Jurkat, Clone E6-1 (cell line): Measurements from ENCODE around the gene CXCR2.
"Not testable (repeated sequence)": the region's sequence is repeated elsewhere in the genome, so short reads cannot be mapped to it uniquely, and the experiment has no call there.

ENCODE experiments used
- DNase-seq: peaks from one replicate; pipeline ENCODE4 v3.0.0-alpha.2; 2011; ENCODE audit warnings: low read depth, low spot score
- H3K4me3 ChIP-seq: 2 replicates; pipeline ENCODE4 v1.5.1; 2011; ENCODE audit warnings: mild to moderate bottlenecking, low read length, control low read depth, moderate library complexity

CXCR2 gene

GRCh38 chr2:218171744-218172143, 45.9 kb downstream of the CXCR2 start:
- DNase-seq, H3K4me3 ChIP-seq: not testable (repeated sequence)

GRCh38 chr2:218172845-218173244, 47.0 kb downstream of the CXCR2 start:
- no peak overlapping the region for H3K4me3 ChIP-seq
- no peak for DNase-seq

GRCh38 chr2:218179782-218180181, 54.0 kb downstream of the CXCR2 start:
- DNase-seq: no peak
- no peak overlapping the region for H3K4me3 ChIP-seq

- DNase-seq: no peak
- no peak overlapping the region for H3K4me3 ChIP-seq
Measured at GRCh38 chr2:218180467-218181114, 54.8 kb downstream of the CXCR2 start.

GRCh38 chr2:218184331-218184730, 58.5 kb downstream of the CXCR2 start:
- no peak overlapping the region for H3K4me3 ChIP-seq
- no peak for DNase-seq

GRCh38 chr2:218186355-218186766, 60.5 kb downstream of the CXCR2 start:
- peak; percentile 72 for DNase-seq
- no peak overlapping the region for H3K4me3 ChIP-seq
